GM19395 (cell line): ENCODE measurements around the gene EZR.

Experiments
- ATAC-seq: cut with Tn5 transposase; IDR thresholded peaks from one replicate; pipeline ENCODE4 v1.9.1; 2021; ENCODE audit warnings: mild to moderate bottlenecking, moderate library complexity; ENCODE audit not compliant: unreplicated experiment

Gene EZR

DNA sequence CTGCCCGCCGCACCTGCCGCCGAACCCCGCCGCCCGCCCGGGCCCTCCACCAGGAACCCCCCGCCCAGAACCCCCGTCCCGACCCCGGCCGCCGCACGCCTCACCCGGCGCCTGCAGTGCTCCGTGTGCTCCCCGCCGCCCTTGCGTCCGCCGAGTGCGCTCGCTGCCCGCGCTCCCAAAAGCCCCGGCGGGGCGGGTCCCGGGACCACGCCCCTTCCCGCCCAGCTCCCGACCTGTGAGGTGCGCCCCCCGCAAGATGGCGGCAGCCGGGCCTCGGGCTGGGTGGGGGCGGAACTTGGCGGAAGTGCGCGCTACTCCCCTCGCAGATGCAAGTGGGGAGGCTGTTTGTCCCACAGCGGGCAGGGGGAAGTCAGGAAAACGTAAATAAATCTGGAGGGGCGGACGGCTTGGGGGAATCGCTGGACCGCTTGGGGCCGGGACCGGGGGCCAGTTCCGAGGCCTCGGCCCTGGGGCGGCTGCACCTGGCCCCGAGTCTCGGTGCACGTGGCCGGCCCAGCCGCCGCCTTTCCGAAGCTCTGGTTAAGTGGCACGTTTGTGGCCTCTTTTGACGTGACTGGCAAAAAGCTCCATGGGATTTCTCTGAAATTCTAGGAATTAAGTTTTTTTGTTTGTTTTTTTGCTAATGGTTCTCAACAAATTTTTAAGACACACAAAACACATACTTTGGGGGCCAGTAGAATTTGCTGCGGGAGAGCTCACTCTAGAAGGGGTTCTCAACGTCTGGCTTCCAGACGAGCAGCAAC lies at the start of gene EZR:
Gene EZR (minus strand): TSS at position 156 of the 764 bp plus-strand sequence. CDS start 1,275 bp downstream, outside the sequence.
- ATAC-seq, result peak; percentile 42

GRCh38 chr6:158868122-158868480 lies 48.9 kb upstream of the EZR start:
- ATAC-seq, result no peak

GRCh38 chr6:158867381-158868121 lies 48.4 kb upstream of the EZR start:
- ATAC-seq, result no peak

DNA sequence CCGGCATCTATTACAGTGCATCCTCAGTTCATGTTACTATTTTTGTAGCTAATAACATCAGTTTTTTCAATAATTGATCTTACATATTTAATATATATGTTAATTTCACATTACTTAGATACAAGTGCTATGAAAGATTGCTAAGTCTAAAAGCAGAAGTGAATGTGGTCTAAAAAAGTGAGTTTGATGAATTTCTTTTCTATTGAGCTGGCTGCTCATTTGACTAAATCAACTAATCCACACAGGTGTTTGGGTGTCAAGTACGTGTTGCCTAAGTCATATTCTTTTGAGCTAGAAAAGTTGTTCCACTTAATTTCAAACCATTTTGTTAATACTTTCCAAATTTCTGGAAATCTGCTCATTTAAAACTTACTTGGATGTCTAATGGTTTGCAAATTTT lies 46.6 kb upstream of the EZR start:
- ATAC-seq, result no peak

- no peak for ATAC-seq
Measured at GRCh38 chr6:158863646-158864045, 44.5 kb upstream of the EZR start.

DNA sequence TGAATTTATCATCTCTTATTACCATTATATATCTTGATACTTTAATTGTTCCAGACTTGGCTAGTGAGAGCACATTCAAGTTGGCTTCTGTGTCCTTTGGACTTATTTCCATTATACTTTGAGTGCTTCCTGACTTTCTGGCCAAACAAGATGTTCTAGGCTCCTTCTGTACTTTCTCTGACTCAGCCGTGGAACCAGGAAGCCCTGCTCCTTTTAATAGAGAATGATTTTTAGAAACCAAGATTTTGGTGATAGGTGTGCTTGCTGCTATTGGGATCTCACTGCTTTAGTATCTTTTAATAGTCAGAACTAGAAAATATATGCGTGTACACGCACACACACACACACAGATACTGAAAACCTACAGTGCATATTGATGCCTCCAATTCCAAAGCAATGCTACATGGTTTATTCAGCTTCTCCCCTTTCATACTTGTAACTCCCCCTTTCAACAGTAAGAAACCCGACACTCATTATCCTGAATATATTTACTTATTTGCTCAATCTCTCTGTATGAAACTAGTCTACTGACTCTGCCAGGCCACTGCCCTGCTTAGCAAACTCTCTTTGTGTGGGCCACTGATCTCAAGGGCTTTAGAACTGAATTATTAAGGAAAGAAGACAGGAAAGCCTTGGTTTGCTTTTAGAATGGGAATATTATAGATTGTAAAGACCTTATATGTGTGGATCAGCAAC lies 42.7 kb upstream of the EZR start:
- no peak for ATAC-seq

DNA sequence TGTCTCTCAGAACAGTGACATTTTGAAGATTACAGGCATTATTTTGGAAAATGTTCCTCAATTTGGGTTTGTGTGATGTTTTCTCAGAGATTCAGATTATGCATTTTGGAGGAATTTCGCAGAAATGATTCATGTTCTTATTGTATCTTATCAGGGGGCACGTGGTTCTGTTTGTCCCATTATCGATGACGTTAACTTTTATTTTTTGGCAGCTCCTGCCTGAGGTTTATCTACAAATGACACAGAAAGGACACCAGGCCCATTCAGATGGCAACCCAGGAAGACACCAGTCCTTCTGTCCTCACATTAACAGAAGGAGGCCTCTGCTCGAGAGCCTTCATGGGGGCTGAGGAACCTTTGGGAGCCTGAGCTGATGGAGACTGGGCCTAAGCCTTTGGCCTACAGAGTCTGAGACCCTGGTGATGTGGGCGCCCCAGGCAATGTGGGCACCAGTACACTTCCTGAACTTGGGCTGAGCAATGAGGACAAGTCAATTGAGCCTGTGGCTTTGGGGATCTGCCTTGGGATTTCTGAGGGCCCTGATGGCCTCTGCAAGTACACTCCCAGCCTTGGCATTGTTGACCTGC lies 41.2 kb upstream of the EZR start:
- ATAC-seq, result no peak

- no peak for ATAC-seq
Measured at GRCh38 chr6:158856261-158856660, 37.1 kb upstream of the EZR start.

DNA sequence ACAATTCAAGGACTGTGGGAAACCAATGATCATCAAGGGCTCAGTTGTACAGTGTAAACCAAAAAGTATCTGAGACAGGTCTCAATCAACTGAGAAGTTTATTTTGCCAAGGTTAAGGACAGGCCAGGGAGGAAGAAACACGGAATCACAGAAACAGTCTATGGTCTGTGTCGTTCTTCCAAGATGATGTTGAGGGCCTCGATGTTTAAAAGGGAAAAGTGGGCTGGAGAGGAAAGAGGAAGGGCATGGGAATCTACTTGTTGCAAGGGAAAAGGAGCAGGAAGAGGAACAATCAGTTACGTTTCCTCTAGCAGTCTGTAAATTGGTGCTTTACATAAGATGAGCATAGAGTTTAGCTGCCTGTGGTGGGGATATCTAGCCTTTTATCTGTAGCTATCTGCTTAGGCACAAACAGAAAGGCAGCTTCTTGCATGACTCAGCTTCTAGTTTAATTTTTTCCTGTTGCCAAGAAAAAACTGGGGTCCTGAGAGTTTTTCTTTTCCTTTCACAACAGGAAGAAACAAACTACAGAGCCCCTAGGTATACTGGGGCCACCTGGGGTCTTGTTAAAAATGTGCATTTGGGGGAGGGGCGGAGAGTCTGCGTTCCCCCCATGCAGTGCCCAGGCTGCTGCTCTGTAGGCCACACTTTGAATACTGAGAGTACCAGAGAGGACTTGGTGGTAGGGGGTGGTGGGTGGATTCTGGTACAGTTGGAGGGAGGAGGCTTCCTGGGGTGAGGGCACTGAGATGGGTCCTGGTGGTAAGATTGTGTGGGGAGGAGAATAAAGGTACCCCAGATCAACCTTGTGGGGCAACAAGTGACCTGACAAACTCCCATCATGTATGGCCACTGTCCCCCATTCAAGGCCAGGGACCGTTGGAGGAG lies 35.3 kb upstream of the EZR start:
- ATAC-seq, result no peak

GRCh38 chr6:158853880-158854213 lies 34.7 kb upstream of the EZR start:
- ATAC-seq, result no peak

DNA sequence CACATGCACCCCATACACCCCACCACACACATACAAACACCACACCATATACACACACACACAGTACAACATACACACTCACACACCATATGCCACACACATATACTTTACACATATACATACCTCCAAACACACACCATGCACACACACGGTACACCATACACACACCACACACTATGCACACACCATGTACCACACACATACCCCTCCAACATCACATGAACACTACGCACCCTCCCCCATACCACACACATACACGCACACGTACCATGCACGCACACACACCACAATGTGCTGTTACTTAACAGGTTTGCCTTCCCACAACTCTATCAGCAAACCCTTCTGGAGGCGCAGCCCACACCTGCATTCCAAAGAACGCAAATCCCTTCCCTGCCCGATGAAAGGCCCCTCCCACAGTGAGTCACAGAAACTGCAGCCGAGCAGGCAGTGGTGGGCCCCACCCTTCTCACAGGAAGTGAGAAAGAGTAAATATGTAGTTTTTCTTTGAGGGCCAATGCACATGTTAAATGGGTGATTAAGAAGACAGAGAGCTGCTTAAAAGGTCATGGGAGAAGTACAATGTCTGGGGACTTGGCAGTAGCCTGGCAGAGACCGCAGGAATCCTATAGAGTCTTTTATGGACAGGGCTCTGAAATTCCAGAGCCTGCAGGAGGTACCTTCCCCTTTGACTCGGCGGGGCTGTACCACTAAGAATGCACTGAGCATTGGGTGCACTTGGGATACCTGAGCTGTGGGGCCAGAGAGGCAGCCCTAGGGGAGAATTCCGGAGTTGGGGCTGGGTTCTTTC lies 34.1 kb upstream of the EZR start:
- ATAC-seq, result peak; percentile 94

- ATAC-seq, result no peak
Measured at GRCh38 chr6:158852312-158853071, 33.3 kb upstream of the EZR start.

GRCh38 chr6:158850807-158851115 lies 31.6 kb upstream of the EZR start:
- ATAC-seq, result no peak

DNA sequence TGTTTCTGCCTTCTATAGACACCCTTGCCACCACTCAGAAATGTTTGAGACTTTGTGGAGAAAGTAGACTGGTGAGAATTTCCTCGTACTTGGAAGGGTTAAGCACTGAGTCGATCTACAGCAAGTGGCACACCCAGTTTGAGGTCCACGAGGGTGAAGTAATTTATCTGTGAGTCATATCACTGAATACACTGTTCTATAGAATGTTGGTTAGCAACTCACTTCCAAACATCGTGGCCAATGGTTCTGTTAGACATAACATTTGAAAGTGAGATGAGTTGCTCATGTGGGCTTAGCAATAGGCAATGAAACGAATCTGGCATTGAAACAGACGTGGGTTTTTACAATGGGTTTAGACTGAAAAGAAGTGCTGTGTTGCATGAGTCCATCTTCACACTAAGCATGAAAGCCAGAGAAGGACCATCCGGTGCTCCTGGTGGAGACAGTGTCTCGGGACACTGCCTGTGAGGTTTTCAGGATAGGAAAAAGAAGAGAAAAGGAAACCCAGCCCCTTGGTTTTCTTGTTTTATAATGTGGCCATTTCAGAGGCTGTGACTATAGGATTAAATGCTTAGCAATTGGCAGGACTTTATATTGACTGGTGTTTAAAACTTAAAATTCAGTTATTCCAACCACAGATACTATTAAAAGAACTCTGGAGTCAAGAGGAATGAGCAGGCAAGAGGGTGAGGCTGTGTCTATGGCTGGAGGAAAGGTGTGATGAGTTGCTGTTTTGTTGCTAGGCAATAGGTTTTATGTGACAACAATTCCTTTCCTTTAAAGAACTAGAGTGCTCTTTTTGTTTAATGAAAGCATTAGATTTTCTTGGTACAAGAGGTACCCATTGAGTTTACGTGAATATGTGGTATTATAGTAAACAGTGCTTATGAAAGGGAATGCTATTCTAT lies 31.0 kb upstream of the EZR start:
- ATAC-seq, result no peak

DNA sequence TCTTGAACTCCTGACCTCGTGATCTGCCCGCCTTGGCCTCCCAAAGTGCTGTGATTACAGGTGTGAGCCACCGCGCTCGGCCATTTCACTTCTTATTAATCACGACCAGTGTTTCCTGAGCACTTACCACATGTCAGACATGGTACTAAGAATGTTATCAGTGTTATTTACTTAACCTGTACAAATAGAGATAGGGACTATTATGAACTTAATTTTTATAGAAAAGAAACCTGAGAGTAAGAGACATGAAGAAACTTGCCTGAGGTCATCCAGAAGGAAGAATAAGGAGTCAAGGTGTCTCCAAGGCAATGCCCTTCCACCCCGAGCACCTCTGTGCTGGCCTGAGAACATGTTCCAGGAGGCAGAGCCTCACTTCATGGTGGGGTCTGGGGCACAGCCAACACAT lies 29.3 kb upstream of the EZR start:
- no peak for ATAC-seq

DNA sequence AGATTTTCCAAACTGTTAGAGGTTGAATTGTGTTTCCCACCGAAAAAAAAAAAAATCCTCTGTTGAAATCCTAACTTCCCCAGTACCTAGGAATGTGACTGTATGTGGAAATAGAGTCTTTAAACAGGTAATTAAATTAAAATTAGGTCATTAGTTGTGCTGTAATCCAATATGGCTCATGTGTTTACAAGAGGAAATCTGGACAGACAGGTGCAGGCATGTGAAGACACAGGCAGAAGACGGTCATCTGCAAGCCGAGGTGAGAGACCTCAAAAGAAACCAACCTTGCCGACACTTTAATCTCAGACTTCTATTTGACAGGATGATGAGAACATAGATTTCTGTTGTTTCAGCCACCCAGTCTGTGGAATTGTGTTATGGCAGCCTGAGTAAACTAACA lies 28.6 kb upstream of the EZR start:
- ATAC-seq, result no peak

DNA sequence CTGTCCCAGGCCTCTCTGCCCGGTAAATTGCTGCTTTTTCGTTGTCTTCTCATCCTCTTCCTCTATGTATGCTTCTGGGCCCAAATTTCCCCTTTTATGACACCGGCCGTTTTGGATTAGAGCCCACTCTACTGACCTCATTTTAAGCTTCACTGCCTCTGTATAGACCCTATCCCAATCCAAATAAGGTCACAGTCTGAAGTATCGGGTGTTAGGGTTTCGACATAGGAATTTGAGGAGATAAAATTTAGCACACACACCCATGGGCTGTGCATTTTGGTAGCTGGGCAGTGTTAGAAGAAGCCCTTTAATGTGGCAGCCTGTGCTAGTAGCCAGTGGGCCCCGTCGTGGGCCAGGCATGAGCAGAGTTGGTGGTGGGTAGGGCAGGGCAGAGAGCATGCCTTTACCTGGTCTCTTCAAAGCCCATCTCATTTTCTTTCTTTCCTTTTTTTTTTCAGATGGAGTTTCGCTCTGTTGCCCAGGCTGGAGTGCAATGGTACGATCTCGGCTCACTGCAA lies 27.9 kb upstream of the EZR start:
- no peak for ATAC-seq
